Measurements from ENCODE around the gene MLST8. TPM values are rescaled to one million over a fixed set of nuclear protein-coding genes. Genes with fewer than 3 reads are reported as not detected.
A peak's percentile ranks its signal among the peaks of the same experiment; 100 is the strongest.

The MLST8 gene
- total RNA-seq, 1 experiment from 2014 or later, result 58.7 TPM

- ATAC-seq, result peak; percentile 0; the same call in 1 of the 2 replicates
- intact Hi-C loops (cut with micrococcal nuclease), result loop anchor here (5.0 kb wide), 1 partner anchor 866 kb away; the partner anchor contains the start of genes HCFC1R1, THOC6 and TNFRSF12A
- peaks cover 0 to 32% of the 10 kb centered on the region in 2 experiments; a peak in 2 of 4 replicates for H3K36me3 ChIP-seq (ENCODE audit: control insufficient read depth in 1 of 2, insufficient read depth in 2 of 2, low read length in 2 of 2)
- H3K27me3 ChIP-seq (ENCODE audit: insufficient read depth, low read length), result no peaks in the 10 kb centered on the region
- H3K9ac ChIP-seq (ENCODE audit: low read length), result peak overlapping the region; percentile 98
- H3K4me2 ChIP-seq (ENCODE audit: low read length), result peak overlapping the region; percentile 97
- H2AFZ ChIP-seq (ENCODE audit: low read depth, low read length, poor library complexity, severe bottlenecking), result no peak overlapping the region
- TSS peak; percentile 66 for BruUV-seq (replicated peaks)
- ChIA-PET CTCF (interaction anchor here (0.9 to 1.2 kb wide), 3 partner anchors 16 to 133 kb away, joined by 3 to 11 read pairs (median 5); partner anchors contain the start of gene ECI1), RAD21 (ENCODE audit: low non-redundant PET in 1 of 2, low total read pairs in 2 of 2, uncharacterized antibody in 2 of 2, unreplicated experiment in 2 of 2) (interaction anchor here in 1 of 2 experiments (0.7 kb wide), 1 partner anchor 16 kb away, joined by 3 read pairs; no protein-coding TSS in a partner anchor), POLR2A (interaction anchor here (0.7 to 1.8 kb wide), 44 partner anchors 8 to 867 kb away, joined by 3 to 21 read pairs (median 5); partner anchors contain the start of genes CEMP1, ECI1, HCFC1R1 and MLST8)
- peak overlapping the region; percentile 80 for H3K27ac ChIP-seq (ENCODE audit: low read depth, low read length)
- H3K4me1 ChIP-seq (ENCODE audit: control insufficient read depth in 1 of 2, insufficient read depth in 2 of 2, low read length in 2 of 2), result peaks cover 44 to 73% of the 10 kb centered on the region in 2 experiments
- H4K20me1 ChIP-seq (ENCODE audit: insufficient read depth), result no peaks in the 10 kb centered on the region; the same call in 1 of the 2 replicates
- H3K4me3 ChIP-seq (replicated peaks in 1 of 2; ENCODE audit: low read depth in 1 of 2, low read length in 2 of 2), result peak overlapping the region; percentile 98 to 100
- H3K9me3 ChIP-seq (ENCODE audit: control insufficient read depth in 1 of 2, insufficient read depth in 1 of 2, low read depth in 1 of 2, low read length in 2 of 2), result no peaks in the 10 kb centered on the region
- TF ChIP-seq YY1 (IDR thresholded peaks at IDR 0.05; ENCODE audit: extremely low read depth, insufficient replicate concordance, low read depth, low read length), result no peak
- TF ChIP-seq CBX3 (IDR thresholded peaks at IDR 0.05; ENCODE audit: low read depth), result no peak
- no peak for DNase-seq (ENCODE audit: low read depth, low spot score)
- H3K9me2 ChIP-seq (ENCODE audit: insufficient read depth), result no peaks in the 10 kb centered on the region
- peaks cover 87% of the 10 kb centered on the region for H3K79me2 ChIP-seq (ENCODE audit: insufficient read depth, low read length)
Observed at GRCh38 chr16:2155977-2156848, 49.0 kb upstream of the MLST8 start.

GRCh38 chr16:2156849-2157224 lies 48.4 kb upstream of the MLST8 start:
- H3K27ac ChIP-seq (ENCODE audit: low read depth, low read length), result peak overlapping the region; percentile 80
- H3K79me2 ChIP-seq (ENCODE audit: insufficient read depth, low read length), result peaks cover 92% of the 10 kb centered on the region
- H3K9me3 ChIP-seq (ENCODE audit: control insufficient read depth in 1 of 2, insufficient read depth in 1 of 2, low read depth in 1 of 2, low read length in 2 of 2), result no peaks in the 10 kb centered on the region
- ATAC-seq (no peak), DNase-seq (ENCODE audit: low read depth, low spot score) (no peak)
- no TSS peak for BruUV-seq (replicated peaks)
- no peaks in the 10 kb centered on the region for H3K9me2 ChIP-seq (ENCODE audit: insufficient read depth)
- H2AFZ ChIP-seq (ENCODE audit: low read depth, low read length, poor library complexity, severe bottlenecking), result no peak overlapping the region
- intact Hi-C loops (cut with micrococcal nuclease), result loop anchor here (5.0 kb wide), 1 partner anchor 865 kb away; the partner anchor contains the start of genes HCFC1R1, THOC6 and TNFRSF12A
- H3K4me1 ChIP-seq (ENCODE audit: control insufficient read depth in 1 of 2, insufficient read depth in 2 of 2, low read length in 2 of 2), result peaks cover 44 to 73% of the 10 kb centered on the region in 2 experiments
- H3K36me3 ChIP-seq (ENCODE audit: control insufficient read depth in 1 of 2, insufficient read depth in 2 of 2, low read length in 2 of 2), result peaks cover 0 to 32% of the 10 kb centered on the region in 2 experiments; a peak in 2 of 4 replicates
- ChIA-PET CTCF (no interaction called here), POLR2A (no interaction called here), RAD21 (ENCODE audit: low non-redundant PET in 1 of 2, low total read pairs in 2 of 2, uncharacterized antibody in 2 of 2, unreplicated experiment in 2 of 2) (no interaction called here)
- H3K27me3 ChIP-seq (ENCODE audit: insufficient read depth, low read length), result no peaks in the 10 kb centered on the region
- peak overlapping the region; percentile 97 for H3K4me2 ChIP-seq (ENCODE audit: low read length)
- H3K4me3 ChIP-seq (replicated peaks in 1 of 2; ENCODE audit: low read depth in 1 of 2, low read length in 2 of 2), result peak overlapping the region; percentile 98 to 100
- H4K20me1 ChIP-seq (ENCODE audit: insufficient read depth), result no peaks in the 10 kb centered on the region
- H3K9ac ChIP-seq (ENCODE audit: low read length), result peak overlapping the region; percentile 98
- TF ChIP-seq EZH2phosphoT487 (IDR thresholded peaks at IDR 0.05; ENCODE audit: borderline replicate concordance), result no peak
- no peak for TF ChIP-seq JUND (IDR thresholded peaks at IDR 0.05)
- TF ChIP-seq FOSL1 (IDR thresholded peaks at IDR 0.05; ENCODE audit: low read depth), result no peak
- TF ChIP-seq RAD21 (IDR thresholded peaks at IDR 0.05; ENCODE audit: low read depth), result no peak
- no peak for TF ChIP-seq EZH2 (IDR thresholded peaks at IDR 0.05)
- no peak for TF ChIP-seq ZNF274 (IDR thresholded peaks at IDR 0.05; ENCODE audit: low read depth, low read length)
- no peak for TF ChIP-seq POLR2A (IDR thresholded peaks at IDR 0.05; ENCODE audit: borderline replicate concordance, extremely low read depth, insufficient read depth, insufficient read length)
- TF ChIP-seq POLR2AphosphoS5 (IDR thresholded peaks at IDR 0.05; ENCODE audit: low read depth, low read length), result no peak
- no peak for TF ChIP-seq REST (IDR thresholded peaks at IDR 0.05; ENCODE audit: low read depth)
- TF ChIP-seq SP1 (IDR thresholded peaks at IDR 0.05; ENCODE audit: low read depth), result no peak
- no peak for TF ChIP-seq MAX (IDR thresholded peaks at IDR 0.05)
- TF ChIP-seq CBX3 (IDR thresholded peaks at IDR 0.05; ENCODE audit: low read depth), result no peak
